K562 (cell line): ENCODE results near the gene BOLA3.

Experiments used
- CTCF ChIP-seq, 3 experiments: IDR thresholded peaks in 2 of 3; conservative IDR thresholded peaks in 1 of 3; 2 replicates each; pipeline ENCODE4 v1.5.1; 2011 to 2012; ENCODE audit warnings: low read length in 3 of 3, mild to moderate bottlenecking in 3 of 3, control low read depth in 2 of 3, improper control_type of control experiment in 1 of 3, inconsistent platforms in 1 of 3, low read depth in 1 of 3, mixed read lengths in 1 of 3, moderate library complexity in 1 of 3; ENCODE audit not compliant: insufficient read depth in 2 of 3
- KDM4B ChIP-seq, 2 experiments: fragments of 450-650 bp in 1 of 2; sonication (generic) in 1 of 2; IDR thresholded peaks; 2 replicates each; pipeline ENCODE4 v1.6.1; 2016 to 2017; ENCODE audit warnings: borderline replicate concordance in 2 of 2, antibody characterized with exemption in 1 of 2, low read depth in 1 of 2, mild to moderate bottlenecking in 1 of 2
- MECOM ChIP-seq: fragments of 250-450 bp; sonication (Bioruptor Pico); IDR thresholded peaks from 2 replicates; pipeline ENCODE4 v1.8.0; 2022; ENCODE audit warnings: inconsistent platforms
- NR3C1 ChIP-seq: sonication (generic); formaldehyde crosslinking; IDR thresholded peaks from 2 replicates; pipeline ENCODE4 v1.8.1; 2022; ENCODE audit warnings: missing genetic modification reagents
- PCBP2 ChIP-seq: fragments of 200-400 bp; formaldehyde crosslinking; IDR thresholded peaks from 2 replicates; pipeline ENCODE4 v1.6.1; 2018; ENCODE audit warnings: low read length, low read depth, mild to moderate bottlenecking, moderate library complexity; ENCODE audit not compliant: poor library complexity, severe bottlenecking
- PREB ChIP-seq: sonication (generic); formaldehyde crosslinking; IDR thresholded peaks from 2 replicates; pipeline ENCODE4 v1.8.1; 2023; ENCODE audit warnings: mild to moderate bottlenecking, missing genetic modification reagents
- RFX1 ChIP-seq: fragments of 450-650 bp; IDR thresholded peaks from 2 replicates; pipeline ENCODE4 v1.6.1; 2016; ENCODE audit warnings: mild to moderate bottlenecking, moderate library complexity
- SMARCC2 ChIP-seq: fragments of 450-650 bp; IDR thresholded peaks from 2 replicates; pipeline ENCODE4 v1.6.1; 2017; ENCODE audit warnings: antibody characterized with exemption, moderate library complexity, mild to moderate bottlenecking, low read depth
- TEAD2 ChIP-seq: fragments of 450-650 bp; IDR thresholded peaks from 2 replicates; pipeline ENCODE4 v1.6.1; 2016; ENCODE audit warnings: missing genetic modification characterization, control low read depth, missing compliant biosample characterization
- UBTF ChIP-seq, 2 experiments: IDR thresholded peaks; 2 replicates each; pipeline ENCODE4 v1.6.1; 2012; ENCODE audit warnings: improper control_type of control experiment in 2 of 2, low read depth in 2 of 2, low read length in 2 of 2, borderline replicate concordance in 1 of 2

GRCh38 chr2:74168739-74169138, 21.0 kb upstream of the BOLA3 start:
- TF ChIP-seq KDM4B (IDR thresholded peaks at IDR 0.05; ENCODE audit: borderline replicate concordance in 2 of 2, low read depth in 1 of 2) = no peak
- no peak for TF ChIP-seq MECOM (CRISPR knock-in tag)
- no peak for TF ChIP-seq PREB
- no peak for TF ChIP-seq RFX1
- no peak for TF ChIP-seq SMARCC2
- no peak for TF ChIP-seq CTCF (IDR thresholded peaks at IDR 0.05 in 2 of 3, conservative IDR thresholded peaks at IDR 0.05 in 1 of 3; ENCODE audit: insufficient read depth in 2 of 3, low read depth in 1 of 3, low read length in 3 of 3)
- TF ChIP-seq TEAD2 (tag) = no peak
- TF ChIP-seq PCBP2 = no peak
- no peak for TF ChIP-seq UBTF (IDR thresholded peaks at IDR 0.05; ENCODE audit: borderline replicate concordance in 1 of 2, low read depth in 2 of 2, low read length in 2 of 2)
- no peak for TF ChIP-seq NR3C1 (CRISPR knock-in tag)
